Bronchial epithelial cell (primary cell): ENCODE data around the gene SLC34A2. TPM values are rescaled to one million over a fixed set of nuclear protein-coding genes. Genes with fewer than 3 reads are reported as not detected.
A peak's percentile ranks its signal among the peaks of the same experiment; 100 is the strongest.
"Not testable (repeated sequence)": the region's sequence is repeated elsewhere in the genome, so short reads cannot be mapped to it uniquely, and the experiment has no call there.

Source experiments
- DNase-seq: peaks from one replicate; pipeline ENCODE4 v3.0.0-alpha.2; 2010; ENCODE audit warnings: low read depth
- FAIRE-seq: peaks from 2 replicates; lab custom pipeline; 2011; peaks lifted over from hg19 to GRCh38; lab: Jason Lieb, UNC
- H3K27me3 ChIP-seq: 2 replicates; pipeline ENCODE4 v1.5.1; 2011; ENCODE audit warnings: low read length; ENCODE audit not compliant: control insufficient read depth, insufficient read depth
- H3K36me3 ChIP-seq: 2 replicates; pipeline ENCODE4 v1.5.1; 2011; ENCODE audit warnings: low read length; ENCODE audit not compliant: control insufficient read depth, insufficient read depth
- H3K4me3 ChIP-seq: 2 replicates; pipeline ENCODE4 v1.5.1; 2011; ENCODE audit warnings: mild to moderate bottlenecking, low read depth, low read length, control low read depth
- CTCF ChIP-seq: IDR thresholded peaks from 2 replicates; pipeline ENCODE4 v1.5.1; 2011; ENCODE audit warnings: mild to moderate bottlenecking, moderate library complexity, low read length, control low read depth, inconsistent platforms; ENCODE audit not compliant: insufficient read depth, severe bottlenecking
- total RNA-seq: library from RNA; depleted of rRNA; stranded (reverse); fragments of >200 nt; gene quantifications from 2 replicates; pipeline ENCODE4 v1.2.1, GENCODE V29; 2014

The SLC34A2 gene
- total RNA-seq = under 0.01 and 1.8 TPM in 2 replicates

- no peak for TF ChIP-seq CTCF
- Histone ChIP-seq H3K27me3 (peaks cover 22% of the 10 kb centered on the region), H3K36me3 (no peaks in the 10 kb centered on the region), H3K4me3 (peak within 1 kb of the TSS; percentile 30)
- FAIRE-seq (no peak), DNase-seq (peak; percentile 29)
Measured at GRCh38 chr4:25654971-25655963, at the start of gene SLC34A2. TSS of gene SLC34A2 (plus strand) at chr4:25655851. CDS start at chr4:25662501, 6,650 bp downstream.

GRCh38 chr4:25608644-25609043 is 47.0 kb upstream of the SLC34A2 start:
- DNase-seq (peak; percentile 23), FAIRE-seq (no peak)
- H3K36me3 ChIP-seq = no peaks in the 10 kb centered on the region
- no peak overlapping the region for H3K4me3 ChIP-seq
- no peaks in the 10 kb centered on the region for H3K27me3 ChIP-seq
- no peak for TF ChIP-seq CTCF

GRCh38 chr4:25609976-25610375 is 45.7 kb upstream of the SLC34A2 start:
- Histone ChIP-seq H3K4me3 (no peak overlapping the region), H3K36me3 (no peaks in the 10 kb centered on the region), H3K27me3 (no peaks in the 10 kb centered on the region)
- DNase-seq (no peak), FAIRE-seq (no peak)
- no peak for TF ChIP-seq CTCF

- H3K27me3 ChIP-seq, H3K4me3 ChIP-seq, FAIRE-seq, H3K36me3 ChIP-seq, DNase-seq: not testable (repeated sequence)
Measured at GRCh38 chr4:25613613-25614012, 42.0 kb upstream of the SLC34A2 start.

- no peak for DNase-seq
- no peak for FAIRE-seq
- H3K36me3 ChIP-seq = no peaks in the 10 kb centered on the region
- no peaks in the 10 kb centered on the region for H3K27me3 ChIP-seq
- TF ChIP-seq CTCF = no peak
- no peak overlapping the region for H3K4me3 ChIP-seq
Measured at GRCh38 chr4:25614807-25615206, 40.8 kb upstream of the SLC34A2 start.

- FAIRE-seq = peak; percentile 72
Measured at GRCh38 chr4:25621027-25621930, 34.4 kb upstream of the SLC34A2 start.

More at GRCh38 chr4:25621027-25621930, 34.4 kb upstream of the SLC34A2 start:
- no peak for TF ChIP-seq CTCF
- DNase-seq = no peak
- H3K36me3 ChIP-seq = no peaks in the 10 kb centered on the region
- H3K4me3 ChIP-seq = no peak overlapping the region
- peaks cover 2% of the 10 kb centered on the region for H3K27me3 ChIP-seq
